Upper lobe of right lung (tissue), 1 donor: ENCODE results near the gene SFTPB. TPM values are rescaled to one million over a fixed set of nuclear protein-coding genes. Genes with fewer than 3 reads are reported as not detected.
A peak's percentile ranks its signal among the peaks of the same experiment; 100 is the strongest.
"Not testable (repeated sequence)": the region's sequence is repeated elsewhere in the genome, so short reads cannot be mapped to it uniquely, and the experiment has no call there.

Experiments used
- ATAC-seq: fragments of 200-7000 bp; cut with Tn5 transposase; one replicate; pipeline ENCODE4 v1.9.1; 2020; ENCODE audit warnings: mild to moderate bottlenecking, moderate library complexity
- DNase-seq: peaks from one replicate; pipeline ENCODE4 v3.0.0-alpha.2; 2020
- H3K27ac ChIP-seq: fragments of 200-600 bp; one replicate; pipeline ENCODE4 v1.8.0; 2022
- H3K27me3 ChIP-seq: fragments of 200-600 bp; one replicate; pipeline ENCODE4 v1.8.0; 2022; ENCODE audit warnings: mild to moderate bottlenecking
- H3K36me3 ChIP-seq: fragments of 200-600 bp; one replicate; pipeline ENCODE4 v1.8.0; 2022
- H3K4me1 ChIP-seq: fragments of 200-600 bp; one replicate; pipeline ENCODE4 v1.8.0; 2022
- H3K4me3 ChIP-seq: fragments of 200-600 bp; one replicate; pipeline ENCODE4 v1.8.0; 2022; ENCODE audit warnings: mild to moderate bottlenecking
- H3K9me3 ChIP-seq: fragments of 200-600 bp; one replicate; pipeline ENCODE4 v1.8.0; 2022
- intact Hi-C: fragments of 100-400 bp; cut with DNase I; formaldehyde crosslinking; loops from one replicate; pipeline ENCODE4 v1.11.0; 2022
- long read RNA-seq: library from polyadenylated mRNA; unstranded; transcript quantifications from one replicate; pipeline ENCODE4 v2.0.0, GENCODE V29; 2021
- total RNA-seq: library from RNA; stranded (reverse); fragmentation: NEBNext Ultra II Directional; extraction: Animal tissue kit (Norgen Biotek cat#: 25700); gene quantifications from one replicate; pipeline ENCODE4 v1.2.1, GENCODE V29; 2021
- TF ChIP-seq, protein P1 (sequence below): fragments of 200-600 bp; IDR thresholded peaks from one replicate; pipeline ENCODE4 v1.8.0; 2022; ENCODE audit warnings: antibody characterized with exemption
- donor health status: DM: no; HTN: yes; CAD: no; lungs with severe emphysema.

The SFTPB gene
- total RNA-seq = 14,872 TPM
- long read RNA-seq, transcript SFTPB-206 (3 exons, 532 nt) = minor isoform, 40 of 18,213 reads
- long read RNA-seq, transcript SFTPB-207 (11 exons, 3,554 nt) = major isoform, 5,139 of 18,213 reads
- long read RNA-seq, transcript SFTPB-203 (11 exons, 1,743 nt) = minor isoform, 740 of 18,213 reads
- long read RNA-seq, partial matches to known transcripts = 8,530 of 18,213 reads
- long read RNA-seq, other reads (novel, unspliced or antisense) = 3,758 of 18,213 reads

DNA sequence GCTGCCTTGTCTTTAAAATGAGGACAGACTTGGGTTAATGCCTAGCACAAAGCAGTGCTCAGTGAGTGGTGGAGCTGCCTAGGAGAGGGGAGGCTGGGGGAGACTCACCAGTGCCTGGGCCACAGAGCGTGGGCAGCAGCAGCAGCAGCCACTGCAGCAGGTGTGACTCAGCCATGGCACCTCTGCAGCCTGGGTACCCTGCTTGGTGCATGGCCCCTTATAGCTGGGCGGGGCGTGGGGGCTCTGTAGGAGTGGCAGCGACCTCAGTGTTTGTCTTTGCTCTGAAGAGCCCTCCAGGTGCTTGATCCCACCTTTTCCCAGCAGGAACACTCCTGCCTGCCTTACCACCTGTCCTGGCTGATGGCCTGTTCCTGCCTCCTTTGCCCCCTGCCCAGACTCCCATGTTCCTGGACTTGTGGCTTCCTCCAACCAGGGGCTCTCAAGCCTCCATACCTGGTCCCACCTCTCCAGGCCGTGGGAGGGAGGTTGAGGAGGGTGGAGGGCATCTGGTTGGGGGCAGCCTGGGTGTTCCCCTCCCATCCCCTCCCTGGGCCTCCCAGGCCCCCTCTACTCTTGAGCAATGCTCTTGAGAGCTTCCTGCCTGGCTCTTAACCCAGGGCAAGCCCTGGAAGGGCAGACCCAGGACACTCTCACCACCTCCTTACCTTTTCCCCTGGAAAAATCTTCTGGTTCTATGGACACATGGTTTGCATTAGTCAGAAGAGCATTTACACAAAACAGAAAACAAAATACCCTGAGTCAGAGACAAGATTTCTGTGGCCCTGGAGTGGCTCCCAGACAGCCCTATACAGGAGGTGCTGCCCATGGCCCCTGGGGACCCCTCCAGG, at the start of gene SFTPB:
Gene SFTPB (minus strand): TSS at position 191 of the 848 bp plus-strand sequence. CDS start 16 bp downstream, at position 175.
- no peaks in the 10 kb centered on the region for H3K27me3 ChIP-seq
- H3K9me3 ChIP-seq = no peaks in the 10 kb centered on the region
- intact Hi-C loops = no loop called here
- ATAC-seq = peak; percentile 73
- TF ChIP-seq, protein P1, sequence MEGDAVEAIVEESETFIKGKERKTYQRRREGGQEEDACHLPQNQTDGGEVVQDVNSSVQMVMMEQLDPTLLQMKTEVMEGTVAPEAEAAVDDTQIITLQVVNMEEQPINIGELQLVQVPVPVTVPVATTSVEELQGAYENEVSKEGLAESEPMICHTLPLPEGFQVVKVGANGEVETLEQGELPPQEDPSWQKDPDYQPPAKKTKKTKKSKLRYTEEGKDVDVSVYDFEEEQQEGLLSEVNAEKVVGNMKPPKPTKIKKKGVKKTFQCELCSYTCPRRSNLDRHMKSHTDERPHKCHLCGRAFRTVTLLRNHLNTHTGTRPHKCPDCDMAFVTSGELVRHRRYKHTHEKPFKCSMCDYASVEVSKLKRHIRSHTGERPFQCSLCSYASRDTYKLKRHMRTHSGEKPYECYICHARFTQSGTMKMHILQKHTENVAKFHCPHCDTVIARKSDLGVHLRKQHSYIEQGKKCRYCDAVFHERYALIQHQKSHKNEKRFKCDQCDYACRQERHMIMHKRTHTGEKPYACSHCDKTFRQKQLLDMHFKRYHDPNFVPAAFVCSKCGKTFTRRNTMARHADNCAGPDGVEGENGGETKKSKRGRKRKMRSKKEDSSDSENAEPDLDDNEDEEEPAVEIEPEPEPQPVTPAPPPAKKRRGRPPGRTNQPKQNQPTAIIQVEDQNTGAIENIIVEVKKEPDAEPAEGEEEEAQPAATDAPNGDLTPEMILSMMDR = no peak
- peaks cover 9% of the 10 kb centered on the region for H3K4me1 ChIP-seq
- peak; percentile 93 for DNase-seq
- H3K36me3 ChIP-seq = peaks cover 18% of the 10 kb centered on the region
- H3K27ac ChIP-seq = peak within 1 kb of the TSS; percentile 92
- H3K4me3 ChIP-seq = peak within 1 kb of the TSS; percentile 45

DNA sequence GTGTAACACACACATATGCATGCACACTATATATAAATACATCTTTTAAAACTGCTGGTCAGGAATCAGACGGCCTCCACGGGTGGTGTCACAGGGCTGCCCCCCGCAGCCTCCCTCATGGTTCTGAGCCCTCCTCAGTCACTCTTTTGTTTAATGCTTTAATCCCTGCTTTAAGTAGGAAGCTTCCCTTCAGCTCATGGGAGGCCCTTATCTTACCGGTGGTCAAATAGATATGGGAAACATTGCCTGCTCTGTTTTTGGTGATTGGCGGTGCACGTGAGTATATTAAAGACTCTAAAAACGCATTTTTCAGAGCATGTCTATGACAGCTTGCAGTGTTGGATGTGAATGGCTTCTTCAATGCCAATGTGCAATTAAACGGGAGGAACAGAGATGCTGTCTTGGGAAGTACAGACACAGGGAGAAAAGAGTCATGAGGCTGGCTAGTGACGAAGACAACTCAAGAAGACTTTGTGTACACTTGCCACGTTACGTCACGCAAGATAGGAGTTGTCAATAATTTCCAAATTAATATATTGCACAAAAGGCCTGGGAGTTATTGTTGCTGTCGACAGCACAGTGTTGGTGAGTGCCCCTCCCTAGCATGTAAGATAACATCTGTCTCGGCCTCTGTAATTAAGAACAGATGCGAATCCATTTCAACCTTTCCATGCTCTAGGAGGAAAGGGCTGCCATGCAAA, 49.5 kb upstream of the SFTPB start:
- H3K9me3 ChIP-seq = no peaks in the 10 kb centered on the region
- intact Hi-C loops = no loop called here
- no peak overlapping the region for H3K27ac ChIP-seq
- TF ChIP-seq, protein P1 = no peak
- no peaks in the 10 kb centered on the region for H3K36me3 ChIP-seq
- no peak overlapping the region for H3K4me3 ChIP-seq
- H3K27me3 ChIP-seq = no peaks in the 10 kb centered on the region
- ATAC-seq = no peak
- peaks cover 28% of the 10 kb centered on the region for H3K4me1 ChIP-seq
- DNase-seq = no peak

DNA sequence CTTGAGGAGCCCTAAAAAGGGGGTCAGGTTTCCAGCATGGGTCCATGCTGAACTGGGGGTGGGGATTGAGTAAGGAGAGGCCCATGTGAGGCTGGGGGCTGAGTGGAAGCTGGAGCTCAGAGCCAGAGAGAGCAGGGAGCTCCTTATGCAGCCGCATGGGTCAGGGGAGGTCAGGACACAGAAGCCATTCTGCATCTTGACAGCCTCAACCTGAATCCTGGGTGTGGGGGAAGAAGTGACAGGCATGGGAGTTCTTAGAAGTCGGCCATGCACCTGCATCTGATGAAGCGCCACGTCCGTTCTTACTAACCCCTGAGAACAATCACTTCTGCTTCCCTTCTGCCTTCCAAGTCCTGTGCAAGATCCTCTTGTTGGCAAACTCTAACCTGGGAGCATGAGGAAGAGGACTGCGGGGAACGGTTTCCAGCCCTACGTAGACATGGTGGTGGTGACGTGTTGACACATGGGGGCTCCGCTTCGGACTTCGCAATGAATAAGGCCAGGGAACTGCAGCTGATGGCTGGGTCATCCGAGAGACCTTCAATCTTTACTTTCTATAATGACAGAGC, 48.4 kb upstream of the SFTPB start:
- H3K4me1 ChIP-seq = peaks cover 37% of the 10 kb centered on the region
- ATAC-seq (no peak), DNase-seq (no peak)
- intact Hi-C loops = no loop called here
- TF ChIP-seq, protein P1 = no peak
- no peaks in the 10 kb centered on the region for H3K9me3 ChIP-seq
- H3K27me3 ChIP-seq = no peaks in the 10 kb centered on the region
- no peak overlapping the region for H3K27ac ChIP-seq
- no peak overlapping the region for H3K4me3 ChIP-seq
- no peaks in the 10 kb centered on the region for H3K36me3 ChIP-seq

DNA sequence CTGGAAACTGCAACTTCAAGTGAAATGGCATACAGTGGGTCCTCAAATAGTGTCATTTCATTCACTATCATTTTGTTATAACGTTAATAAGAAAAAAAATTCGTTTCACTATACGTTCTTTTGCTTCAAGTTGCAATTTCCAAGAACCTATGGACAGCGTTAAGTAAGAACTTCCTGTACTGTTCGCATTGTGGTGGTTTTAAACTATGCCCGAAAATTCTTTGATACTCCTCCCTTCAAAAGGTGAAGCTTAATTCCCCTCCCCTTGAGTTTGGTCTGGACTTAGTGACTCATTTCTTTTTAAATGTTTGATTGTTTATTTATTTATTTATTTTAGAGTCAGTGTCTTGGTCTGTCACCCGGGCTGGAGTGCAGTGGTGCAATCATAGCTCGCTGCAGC, 46.8 kb upstream of the SFTPB start:
- H3K9me3 ChIP-seq = no peaks in the 10 kb centered on the region

DNA sequence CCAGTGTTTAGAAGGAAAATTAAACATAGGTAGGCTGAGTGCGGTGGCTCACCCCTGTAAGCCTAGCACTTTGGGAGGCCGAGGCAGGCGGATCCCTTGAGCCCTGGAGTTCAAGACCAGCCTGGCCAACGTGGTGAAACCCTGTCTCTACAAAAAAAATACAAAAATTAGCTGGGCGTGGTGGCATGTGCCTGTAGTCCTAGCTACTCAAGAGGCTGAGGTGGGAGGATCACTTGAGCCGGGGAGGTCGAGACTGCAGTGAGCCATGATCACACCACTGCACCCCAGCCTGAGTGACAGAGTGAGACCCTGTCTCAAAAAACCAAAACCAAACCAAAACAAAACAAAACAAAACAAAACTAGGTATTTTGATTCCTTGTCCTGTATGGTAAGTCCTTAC, 46.4 kb upstream of the SFTPB start:
- Histone ChIP-seq H3K27ac (peak overlapping the region; percentile 94), H3K4me1 (peaks cover 50% of the 10 kb centered on the region)
- H3K36me3 ChIP-seq, H3K4me3 ChIP-seq, DNase-seq, ATAC-seq, intact Hi-C loops, H3K9me3 ChIP-seq, H3K27me3 ChIP-seq: not testable (repeated sequence)

More for the DNA sequence above, 46.8 kb upstream of the SFTPB start:
- DNase-seq (no peak), ATAC-seq (no peak)
- Histone ChIP-seq H3K27ac (peak overlapping the region; percentile 94), H3K4me1 (peaks cover 46% of the 10 kb centered on the region), H3K36me3 (no peaks in the 10 kb centered on the region), H3K4me3 (no peak overlapping the region), H3K27me3 (no peaks in the 10 kb centered on the region)
- TF ChIP-seq, protein P1 = no peak
- intact Hi-C loops = no loop called here
